Esophagus squamous epithelium (tissue), 4 donors: ENCODE measurements around the gene GBX1.

ENCODE experiments used
- POLR2A ChIP-seq, 4 donors: fragments of 450-650 bp; IDR thresholded peaks; one replicate each; pipeline ENCODE4 v1.6.1; 2017; ENCODE audit warnings: antibody characterized with exemption in 4 of 4, mild to moderate bottlenecking in 4 of 4, moderate library complexity in 3 of 4
- TF ChIP-seq, protein P1 (sequence below), 6 experiments: fragments of 450-650 bp in 4 of 6; fragments of 200-600 bp in 2 of 6; sonication (generic) in 2 of 6; IDR thresholded peaks; one replicate each; pipeline ENCODE4 v1.5.1; 2016 to 2019; ENCODE audit warnings: antibody characterized with exemption in 6 of 6, mild to moderate bottlenecking in 4 of 6, moderate library complexity in 4 of 6

GRCh38 chr7:151128144-151128543 is 39.4 kb downstream of the GBX1 start:
- TF ChIP-seq POLR2A (IDR thresholded peaks at IDR 0.05) = no peak
- TF ChIP-seq, protein P1, sequence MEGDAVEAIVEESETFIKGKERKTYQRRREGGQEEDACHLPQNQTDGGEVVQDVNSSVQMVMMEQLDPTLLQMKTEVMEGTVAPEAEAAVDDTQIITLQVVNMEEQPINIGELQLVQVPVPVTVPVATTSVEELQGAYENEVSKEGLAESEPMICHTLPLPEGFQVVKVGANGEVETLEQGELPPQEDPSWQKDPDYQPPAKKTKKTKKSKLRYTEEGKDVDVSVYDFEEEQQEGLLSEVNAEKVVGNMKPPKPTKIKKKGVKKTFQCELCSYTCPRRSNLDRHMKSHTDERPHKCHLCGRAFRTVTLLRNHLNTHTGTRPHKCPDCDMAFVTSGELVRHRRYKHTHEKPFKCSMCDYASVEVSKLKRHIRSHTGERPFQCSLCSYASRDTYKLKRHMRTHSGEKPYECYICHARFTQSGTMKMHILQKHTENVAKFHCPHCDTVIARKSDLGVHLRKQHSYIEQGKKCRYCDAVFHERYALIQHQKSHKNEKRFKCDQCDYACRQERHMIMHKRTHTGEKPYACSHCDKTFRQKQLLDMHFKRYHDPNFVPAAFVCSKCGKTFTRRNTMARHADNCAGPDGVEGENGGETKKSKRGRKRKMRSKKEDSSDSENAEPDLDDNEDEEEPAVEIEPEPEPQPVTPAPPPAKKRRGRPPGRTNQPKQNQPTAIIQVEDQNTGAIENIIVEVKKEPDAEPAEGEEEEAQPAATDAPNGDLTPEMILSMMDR (IDR thresholded peaks at IDR 0.05) = no peak
